C4-2B (cell line): ENCODE results near the gene PTGR2.

Source experiments
- CTCF ChIP-seq: fragments of 450-650 bp; conservative IDR thresholded peaks from 2 replicates; pipeline ENCODE4 v1.5.1; 2017; ENCODE audit warnings: mild to moderate bottlenecking
- ZFX ChIP-seq: fragments of 450-650 bp; IDR thresholded peaks from 2 replicates; pipeline ENCODE4 v1.6.1; 2017

- TF ChIP-seq CTCF = no peak
- TF ChIP-seq ZFX = no peak
Observed at GRCh38 chr14:73829526-73830431, 21.9 kb upstream of the PTGR2 start.
